ENCODE data around the gene CYTH1. TPM values are rescaled to one million over a fixed set of nuclear protein-coding genes. Genes with fewer than 3 reads are reported as not detected.

Gene CYTH1
- polyA plus RNA-seq, 1 experiment = 13.7 TPM

GRCh38 chr17:78634154-78634553 lies 147.9 kb downstream of the CYTH1 start:
- H3K4me3 ChIP-seq (ENCODE audit: low read depth, low read length) = no peak overlapping the region
- TF ChIP-seq CTCF (IDR thresholded peaks at IDR 0.05; ENCODE audit: low read depth, low read length) = no peak
- no peak for DNase-seq (ENCODE audit: low read depth, low spot score)
- CTCF ChIA-PET = no interaction called here
- H3K9me3 ChIP-seq (ENCODE audit: control insufficient read depth, insufficient read depth, low read length) = no peaks in the 10 kb centered on the region
- POLR2A ChIA-PET = interaction anchor here (0.7 kb wide), 1 partner anchor 15 kb away, joined by 3 read pairs; no protein-coding TSS in a partner anchor
- H3K27ac ChIP-seq (ENCODE audit: low read depth, low read length) = no peak overlapping the region
- H3K27me3 ChIP-seq (ENCODE audit: control insufficient read depth, insufficient read depth, low read length) = peaks cover 17% of the 10 kb centered on the region

GRCh38 chr17:78629436-78629995 lies 152.6 kb downstream of the CYTH1 start:
- Histone ChIP-seq H3K27ac (ENCODE audit: low read depth, low read length) (no peak overlapping the region), H3K9me3 (ENCODE audit: control insufficient read depth, insufficient read depth, low read length) (no peaks in the 10 kb centered on the region), H3K27me3 (ENCODE audit: control insufficient read depth, insufficient read depth, low read length) (peaks cover 12% of the 10 kb centered on the region), H3K4me3 (ENCODE audit: low read depth, low read length) (no peak overlapping the region)
- POLR2A ChIA-PET = no interaction called here
- CTCF ChIA-PET = no interaction called here
- DNase-seq (ENCODE audit: low read depth, low spot score) = no peak
- TF ChIP-seq CTCF (IDR thresholded peaks at IDR 0.05; ENCODE audit: low read depth, low read length) = no peak

GRCh38 chr17:78628547-78629435 lies 153.3 kb downstream of the CYTH1 start:
- no peak for TF ChIP-seq CTCF (IDR thresholded peaks at IDR 0.05; ENCODE audit: low read depth, low read length)
- CTCF ChIA-PET = no interaction called here
- POLR2A ChIA-PET = no interaction called here

DNA sequence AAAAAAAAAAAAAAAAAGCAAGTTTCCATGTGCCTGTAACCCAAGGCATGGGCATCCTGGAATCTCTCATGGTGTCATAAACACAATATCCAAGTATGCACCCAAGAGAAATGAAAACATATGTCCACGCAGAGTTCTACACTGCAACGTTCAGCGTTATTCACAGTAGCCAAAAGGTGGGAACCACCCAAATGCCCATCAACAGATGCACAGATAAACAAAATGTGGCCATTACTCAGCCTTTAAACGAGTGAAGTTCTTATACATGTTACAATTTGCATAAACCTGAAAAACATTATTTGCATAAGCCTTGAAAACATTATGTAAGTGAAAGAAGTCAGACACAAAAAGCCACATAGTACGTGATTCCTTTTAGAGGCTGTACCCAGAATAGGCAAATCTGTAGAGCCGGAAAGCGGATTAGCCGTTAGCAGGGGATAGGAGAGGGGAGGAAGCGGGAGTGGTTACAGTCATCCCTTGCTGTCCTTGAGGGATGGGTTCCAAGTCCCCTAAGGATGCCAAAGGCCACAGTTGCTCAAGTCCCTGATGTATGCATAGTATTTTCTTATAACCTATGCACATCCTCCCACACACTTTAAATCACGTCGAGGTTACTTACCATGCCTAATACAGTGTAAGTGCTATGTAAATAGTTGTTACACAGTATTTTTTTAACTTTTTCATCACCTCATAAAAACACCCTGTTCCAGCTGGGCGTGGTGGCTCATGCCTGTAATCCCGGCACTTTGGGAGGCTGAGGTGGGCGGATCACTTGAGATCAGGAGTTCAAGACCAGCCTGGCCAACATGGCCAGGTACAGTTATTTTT lies 157.5 kb downstream of the CYTH1 start:
- no peak for TF ChIP-seq CTCF (IDR thresholded peaks at IDR 0.05; ENCODE audit: low read depth, low read length)
- POLR2A ChIA-PET = no interaction called here
- H3K27me3 ChIP-seq (ENCODE audit: control insufficient read depth, insufficient read depth, low read length) = peaks cover 13% of the 10 kb centered on the region
- CTCF ChIA-PET = no interaction called here
- no peak overlapping the region for H3K27ac ChIP-seq (ENCODE audit: low read depth, low read length)
- no peak for DNase-seq (ENCODE audit: low read depth, low spot score)
- H3K4me3 ChIP-seq (ENCODE audit: low read depth, low read length) = no peak overlapping the region
- H3K9me3 ChIP-seq (ENCODE audit: control insufficient read depth, insufficient read depth, low read length) = peaks cover 6% of the 10 kb centered on the region

More at GRCh38 chr17:78628547-78629435, 153.3 kb downstream of the CYTH1 start:
- H3K4me3 ChIP-seq (ENCODE audit: low read depth, low read length) = no peak overlapping the region
- no peak overlapping the region for H3K27ac ChIP-seq (ENCODE audit: low read depth, low read length)
- no peak for DNase-seq (ENCODE audit: low read depth, low spot score)
- H3K9me3 ChIP-seq (ENCODE audit: control insufficient read depth, insufficient read depth, low read length) = no peaks in the 10 kb centered on the region
- peaks cover 17% of the 10 kb centered on the region for H3K27me3 ChIP-seq (ENCODE audit: control insufficient read depth, insufficient read depth, low read length)

Small RNA genes lying within 50 kb of the gene (small RNA-seq; reads per million reads assigned to genes)
- not detected for gene RNU6-638P (ENCODE audit: insufficient read length, low read depth)

Other genes with a start within 250 kb of the CYTH1 start
- gene DNAH17, start 204.9 kb downstream of the CYTH1 start, polyA plus RNA-seq (2011; rRNA removed) = not detected in 2 replicates
- 18.3 and 19.2 TPM in 2 replicates for gene USP36, start 58.5 kb upstream of the CYTH1 start, polyA plus RNA-seq (2011; rRNA removed)
- 0.11 and 0.19 TPM in 2 replicates for gene CEP295NL, start 120.9 kb upstream of the CYTH1 start, polyA plus RNA-seq (2011; rRNA removed)
- gene TIMP2, start 143.1 kb upstream of the CYTH1 start, polyA plus RNA-seq (2011; rRNA removed) = 356 and 387 TPM in 2 replicates
- gene LGALS3BP, start 197.7 kb upstream of the CYTH1 start, polyA plus RNA-seq (2011; rRNA removed) = 126 and 171 TPM in 2 replicates
- gene CANT1, start 227.5 kb upstream of the CYTH1 start, polyA plus RNA-seq (2011; rRNA removed) = 61.6 and 65.5 TPM in 2 replicates
- gene C1QTNF1, start 241.9 kb upstream of the CYTH1 start, polyA plus RNA-seq (2011; rRNA removed) = 15.4 and 23.4 TPM in 2 replicates